ENCODE results near the gene COL4A6. TPM values are rescaled to one million over a fixed set of nuclear protein-coding genes. Genes with fewer than 3 reads are reported as not detected.
A peak's percentile ranks its signal among the peaks of the same experiment; 100 is the strongest.

Gene COL4A6
- total RNA-seq, 1 experiment from 2014 or later, result 0.46 TPM

DNA sequence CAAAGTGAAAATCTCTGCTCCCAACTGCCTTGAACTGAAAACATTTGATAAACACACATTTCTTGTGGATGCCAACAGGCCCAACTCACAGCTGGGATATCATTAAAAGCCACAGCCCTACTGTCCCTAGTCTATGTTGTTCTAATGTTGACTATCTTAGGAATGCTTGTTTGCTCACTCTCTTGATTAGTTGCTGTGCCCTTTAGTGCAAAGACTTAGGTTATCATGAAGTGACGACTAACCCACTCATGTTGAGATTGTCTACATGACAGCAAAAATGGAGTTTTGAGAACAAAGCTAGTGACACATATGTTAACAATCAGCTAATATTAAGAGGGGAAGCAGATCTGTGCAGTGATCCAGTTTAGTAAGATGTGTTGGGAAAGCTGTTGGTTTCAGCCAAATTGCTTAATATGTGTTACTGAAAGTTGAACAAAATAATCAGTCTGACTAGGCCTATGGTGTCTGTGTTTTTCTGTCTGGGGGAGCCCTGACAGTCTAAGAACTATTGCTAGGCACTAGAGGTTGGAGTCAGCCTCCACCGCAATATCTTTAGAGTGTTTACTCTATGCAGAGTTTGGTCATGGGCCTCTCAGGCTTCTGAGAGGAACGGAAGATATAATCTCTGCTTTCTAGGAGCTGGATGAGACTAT, 221.2 kb downstream of the COL4A6 start:
- no peak for DNase-seq
- Histone ChIP-seq H3K9me3 (no peaks in the 10 kb centered on the region), H3K36me3 (no peaks in the 10 kb centered on the region), H3K27me3 (no peaks in the 10 kb centered on the region), H3K4me3 (no peak overlapping the region)

DNA sequence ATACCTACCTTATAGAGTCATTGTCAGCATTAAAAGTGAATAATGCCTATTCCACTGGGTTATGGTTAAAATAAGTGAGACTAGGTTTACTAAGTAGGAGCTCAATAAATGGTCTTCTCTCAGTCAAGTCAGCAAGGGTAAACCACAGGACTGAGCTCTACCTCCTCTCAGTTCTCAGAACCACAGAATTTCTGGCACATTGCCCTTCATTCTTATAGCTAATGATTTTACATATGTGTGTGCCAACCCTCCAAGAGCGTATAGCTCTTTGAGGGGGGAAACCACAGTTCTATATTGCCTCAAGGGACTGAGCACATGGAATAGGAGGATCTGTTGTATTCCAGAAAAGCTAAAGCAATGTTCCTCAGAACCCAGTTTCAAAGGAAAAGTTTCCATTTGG, 221.8 kb downstream of the COL4A6 start:
- DNase-seq, result no peak
- Histone ChIP-seq H3K27me3 (no peaks in the 10 kb centered on the region), H3K9me3 (no peaks in the 10 kb centered on the region), H3K4me3 (no peak overlapping the region), H3K36me3 (no peaks in the 10 kb centered on the region)

DNA sequence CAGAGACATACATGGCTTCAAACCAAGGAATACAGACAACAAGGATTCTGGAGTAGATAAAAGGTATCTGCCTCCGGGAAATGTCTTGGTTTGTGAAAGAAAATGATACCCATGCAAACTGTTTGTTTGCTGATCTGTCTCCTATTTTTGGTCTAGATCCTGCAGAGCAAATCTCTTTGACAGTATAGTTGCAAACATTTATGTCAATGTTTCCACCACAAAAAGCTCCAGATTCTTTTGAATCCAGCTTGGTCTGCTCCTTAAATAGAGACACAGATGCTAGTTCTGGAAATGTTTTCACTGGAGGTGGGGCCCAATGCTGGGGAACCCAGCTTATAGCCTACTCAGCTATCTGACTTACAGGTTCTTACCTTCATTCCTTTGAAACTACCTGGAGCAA, 226.9 kb downstream of the COL4A6 start:
- H3K9me3 ChIP-seq, result no peaks in the 10 kb centered on the region

GRCh38 chrX:108209006-108209554, 229.1 kb downstream of the COL4A6 start:
- Histone ChIP-seq H3K36me3 (no peaks in the 10 kb centered on the region), H3K27me3 (no peaks in the 10 kb centered on the region), H3K4me3 (no peak overlapping the region), H3K9me3 (no peaks in the 10 kb centered on the region)
- DNase-seq, result no peak

More for the DNA sequence above, 226.9 kb downstream of the COL4A6 start:
- Histone ChIP-seq H3K27me3 (no peaks in the 10 kb centered on the region), H3K4me3 (no peak overlapping the region), H3K36me3 (no peaks in the 10 kb centered on the region)
- no peak for DNase-seq

DNA sequence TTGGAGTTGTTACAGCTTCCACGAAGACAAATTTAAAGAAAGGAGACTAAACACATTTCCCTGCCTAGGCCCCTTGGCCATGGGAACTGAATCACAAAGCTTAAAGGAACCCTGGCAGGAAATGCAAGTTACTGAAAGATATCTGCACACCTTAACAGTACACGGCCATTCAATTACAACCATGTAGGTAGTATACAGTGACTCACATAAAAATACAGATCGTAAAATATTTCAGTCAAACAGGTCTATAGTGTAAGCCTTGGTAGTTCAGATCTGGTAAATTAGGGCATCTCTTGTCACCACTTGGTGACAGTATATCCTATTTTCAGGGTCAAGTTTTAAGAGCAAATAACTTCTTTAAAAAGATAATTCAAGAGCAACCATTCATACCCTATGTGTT, 234.7 kb downstream of the COL4A6 start:
- DNase-seq, result no peak
- H3K27me3 ChIP-seq, result no peaks in the 10 kb centered on the region
- no peaks in the 10 kb centered on the region for H3K36me3 ChIP-seq
- H3K4me3 ChIP-seq, result no peak overlapping the region
- no peaks in the 10 kb centered on the region for H3K9me3 ChIP-seq

DNA sequence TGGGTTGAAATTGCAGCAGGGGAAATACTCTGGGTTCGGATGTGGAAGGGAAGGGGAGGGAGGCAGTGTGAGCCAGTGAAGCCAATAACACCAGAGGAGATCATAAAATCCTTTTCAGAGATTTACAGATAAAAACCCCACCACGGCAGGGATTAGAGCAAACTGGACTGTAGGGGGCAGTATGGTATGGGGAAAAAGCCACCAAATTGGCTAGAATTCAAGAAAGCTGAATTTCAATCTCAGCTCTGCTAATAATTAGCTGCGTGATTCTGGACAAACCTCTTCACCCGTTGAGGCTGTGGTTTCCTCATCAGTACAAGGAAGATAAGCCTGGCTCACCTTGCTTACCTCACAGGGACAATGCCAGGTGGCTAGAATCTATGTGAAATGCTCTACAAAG, 238.5 kb downstream of the COL4A6 start:
- Histone ChIP-seq H3K27me3 (no peaks in the 10 kb centered on the region), H3K36me3 (no peaks in the 10 kb centered on the region), H3K4me3 (no peak overlapping the region), H3K9me3 (no peaks in the 10 kb centered on the region)
- no peak for DNase-seq

DNA sequence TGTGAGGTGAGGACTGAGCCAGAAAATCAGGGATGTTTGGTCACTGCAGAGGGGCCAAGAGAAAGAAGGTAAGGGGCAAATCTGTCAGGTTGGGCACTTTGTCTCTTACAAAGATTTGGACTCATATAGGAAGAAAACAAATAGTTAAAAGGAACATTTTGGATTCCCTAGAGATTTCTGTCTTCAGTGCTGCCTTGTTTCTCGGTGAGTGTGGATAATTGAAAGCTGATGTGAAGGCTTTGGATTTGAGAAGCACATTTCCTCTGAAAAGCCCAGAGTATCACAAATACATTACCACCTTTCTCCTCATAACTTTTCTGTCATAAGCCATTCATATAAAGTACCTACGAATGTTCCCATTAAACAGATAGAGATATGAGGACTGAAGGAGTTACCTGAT, 239.2 kb downstream of the COL4A6 start:
- H3K36me3 ChIP-seq, result no peaks in the 10 kb centered on the region
- no peaks in the 10 kb centered on the region for H3K9me3 ChIP-seq
- no peak for DNase-seq
- H3K27me3 ChIP-seq, result no peaks in the 10 kb centered on the region
- no peak overlapping the region for H3K4me3 ChIP-seq

DNA sequence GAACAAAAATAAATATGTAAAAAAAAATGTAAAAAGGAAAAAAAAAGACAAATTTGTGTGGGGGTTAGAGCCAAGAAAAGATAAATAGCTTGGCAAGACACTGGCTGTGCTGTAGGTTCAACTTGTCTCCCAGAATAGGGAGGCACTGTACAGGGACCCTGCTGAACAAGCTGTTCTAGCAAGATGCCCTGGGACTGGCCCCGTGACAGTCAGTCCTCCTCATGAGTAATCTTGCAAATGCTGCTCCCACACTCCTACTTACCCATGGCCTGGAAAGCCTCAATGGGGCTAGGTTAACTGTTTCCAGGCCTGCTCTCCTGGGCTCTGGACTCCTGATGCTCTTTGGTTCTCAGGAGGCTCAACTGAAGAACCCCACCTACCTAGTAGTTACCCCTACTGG, 239.8 kb downstream of the COL4A6 start:
- Histone ChIP-seq H3K4me3 (no peak overlapping the region), H3K36me3 (no peaks in the 10 kb centered on the region), H3K27me3 (no peaks in the 10 kb centered on the region), H3K9me3 (no peaks in the 10 kb centered on the region)
- no peak for DNase-seq

- DNase-seq, result no peak
- no peaks in the 10 kb centered on the region for H3K9me3 ChIP-seq
- H3K27me3 ChIP-seq, result no peaks in the 10 kb centered on the region
- H3K36me3 ChIP-seq, result no peaks in the 10 kb centered on the region
- H3K4me3 ChIP-seq, result no peak overlapping the region
These were observed 251.4 kb downstream of the COL4A6 start for GRCh38 chrX:108186811-108187210.

DNA sequence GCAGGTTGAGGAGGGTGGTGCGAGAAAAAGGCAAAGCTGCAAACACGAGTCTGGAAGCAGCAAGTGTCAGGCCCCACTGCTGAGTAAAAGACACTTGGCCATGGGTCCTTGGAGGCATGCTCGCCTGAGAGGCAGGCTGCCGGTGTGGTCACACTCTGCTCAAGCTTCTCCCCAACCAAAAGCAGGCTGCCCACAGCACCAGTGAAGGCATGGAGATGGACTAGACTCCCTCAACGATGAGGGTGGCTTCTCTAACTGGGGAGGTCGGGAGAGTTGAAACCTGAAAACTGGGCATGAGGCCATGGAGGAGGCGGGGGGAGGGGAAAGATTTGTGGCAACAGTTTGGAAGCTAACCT, 260.1 kb downstream of the COL4A6 start:
- no peak for DNase-seq

DNA sequence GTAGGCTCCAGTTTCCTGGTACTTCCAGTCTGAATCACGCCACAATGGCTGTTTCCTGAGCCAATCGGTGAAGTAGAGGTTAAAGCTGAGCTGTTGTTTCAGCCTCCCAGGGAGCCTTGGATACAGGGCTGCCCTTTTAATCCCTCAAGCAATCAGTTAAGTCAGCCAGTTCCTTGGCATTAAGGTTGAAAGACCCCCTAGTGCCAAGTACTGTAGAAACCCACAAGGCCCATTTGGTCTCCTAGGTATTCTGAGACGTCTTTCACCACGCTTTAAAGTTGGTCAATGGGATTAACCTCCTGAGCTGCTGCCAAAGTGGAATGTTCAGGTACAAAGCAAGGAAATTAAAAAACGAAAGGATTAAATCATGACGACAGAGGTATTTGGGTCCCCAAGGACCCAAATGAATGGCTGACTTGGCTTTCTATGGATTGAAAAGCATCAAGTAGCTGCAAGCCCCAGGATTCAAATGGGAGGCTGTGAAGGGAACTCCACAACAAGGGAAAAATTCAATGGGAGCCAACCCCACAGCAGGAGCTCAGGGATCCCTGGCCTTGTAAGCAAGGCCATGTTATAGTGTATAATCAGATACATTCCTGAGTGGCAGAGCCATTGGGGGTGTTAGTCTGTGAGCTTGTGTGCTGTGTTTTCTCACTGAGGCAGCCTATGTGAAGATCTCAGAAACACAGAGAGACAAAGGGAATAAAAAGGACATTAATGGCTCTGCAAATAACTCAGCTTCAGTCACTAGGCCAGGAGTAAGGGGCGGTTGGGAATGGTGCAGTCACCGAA, 260.7 kb downstream of the COL4A6 start:
- Histone ChIP-seq H3K9me3 (no peaks in the 10 kb centered on the region), H3K36me3 (no peaks in the 10 kb centered on the region), H3K4me3 (no peak overlapping the region), H3K27me3 (no peaks in the 10 kb centered on the region)
- no peak for DNase-seq

More for the DNA sequence above, 260.1 kb downstream of the COL4A6 start:
- Histone ChIP-seq H3K27me3 (no peaks in the 10 kb centered on the region), H3K9me3 (no peaks in the 10 kb centered on the region), H3K4me3 (no peak overlapping the region), H3K36me3 (no peaks in the 10 kb centered on the region)

- no peaks in the 10 kb centered on the region for H3K36me3 ChIP-seq
These were observed 264.3 kb downstream of the COL4A6 start for GRCh38 chrX:108173874-108174273.

GRCh38 chrX:108171671-108172070, 266.6 kb downstream of the COL4A6 start:
- Histone ChIP-seq H3K4me3 (no peak overlapping the region), H3K36me3 (no peaks in the 10 kb centered on the region), H3K9me3 (no peaks in the 10 kb centered on the region), H3K27me3 (no peaks in the 10 kb centered on the region)
- no peak for DNase-seq

More at GRCh38 chrX:108173874-108174273, 264.3 kb downstream of the COL4A6 start:
- Histone ChIP-seq H3K9me3 (no peaks in the 10 kb centered on the region), H3K4me3 (no peak overlapping the region), H3K27me3 (no peaks in the 10 kb centered on the region)
- no peak for DNase-seq

DNA sequence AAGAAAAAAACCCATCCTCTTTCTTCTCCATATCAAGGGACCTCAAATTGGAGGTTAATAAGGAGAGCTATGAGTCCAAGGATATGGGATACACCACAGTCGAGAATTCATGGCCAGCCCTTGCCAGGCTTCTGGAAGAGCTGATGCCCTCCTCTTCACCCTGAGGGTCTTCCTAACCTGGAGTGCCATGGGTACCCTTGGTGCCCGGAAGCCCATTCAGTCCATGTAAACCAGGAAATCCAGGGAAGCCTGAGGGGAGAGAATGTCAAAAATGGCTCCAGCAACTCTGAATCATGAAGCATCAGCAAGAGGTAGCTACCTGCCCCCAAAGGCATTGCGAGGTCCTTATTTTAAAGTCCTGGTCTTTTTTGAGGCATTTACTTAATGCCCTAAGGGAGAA, 268.5 kb downstream of the COL4A6 start:
- no peaks in the 10 kb centered on the region for H3K36me3 ChIP-seq

GRCh38 chrX:108168961-108169740, 269.1 kb downstream of the COL4A6 start:
- H3K27me3 ChIP-seq, result no peaks in the 10 kb centered on the region
- H3K36me3 ChIP-seq, result no peaks in the 10 kb centered on the region
- H3K4me3 ChIP-seq, result no peak overlapping the region
- no peaks in the 10 kb centered on the region for H3K9me3 ChIP-seq
- DNase-seq, result no peak

More for the DNA sequence above, 268.5 kb downstream of the COL4A6 start:
- H3K9me3 ChIP-seq, result no peaks in the 10 kb centered on the region
- DNase-seq, result no peak
- H3K4me3 ChIP-seq, result no peak overlapping the region
- no peaks in the 10 kb centered on the region for H3K27me3 ChIP-seq

DNA sequence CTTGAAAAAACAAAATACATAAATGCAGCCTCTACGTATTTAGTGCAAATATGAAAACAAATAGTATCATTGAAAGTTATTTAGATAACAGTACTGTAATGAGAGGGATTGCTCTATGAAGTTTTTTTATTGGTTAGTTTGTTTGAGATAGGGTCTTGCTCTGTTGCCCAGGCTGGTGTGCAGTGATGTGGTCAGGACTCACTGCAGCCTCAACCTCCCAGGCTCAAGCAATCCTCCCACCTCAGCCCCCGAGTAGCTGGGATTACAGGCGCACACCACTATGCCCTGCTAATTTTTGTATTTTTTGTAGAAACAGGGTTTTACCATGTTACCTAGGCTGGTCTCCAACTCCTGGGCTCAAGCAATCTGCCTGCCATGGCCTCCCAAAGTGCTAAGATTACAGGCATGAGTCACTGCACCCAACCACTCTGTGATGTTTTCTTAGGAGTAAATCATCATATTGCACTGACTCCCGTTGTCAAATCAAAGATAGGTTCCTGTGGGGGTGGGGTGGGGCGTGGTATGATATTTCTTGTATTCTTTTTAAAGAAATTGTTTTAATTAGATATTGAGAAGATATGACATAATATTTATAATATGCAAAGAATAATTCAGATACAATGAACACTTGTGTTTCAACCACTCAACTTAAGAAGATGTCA, 270.9 kb downstream of the COL4A6 start:
- Histone ChIP-seq H3K4me3 (no peak overlapping the region), H3K36me3 (no peaks in the 10 kb centered on the region), H3K9me3 (no peaks in the 10 kb centered on the region), H3K27me3 (no peaks in the 10 kb centered on the region)
- DNase-seq, result peak; percentile 37
